Immature natural killer cell (primary cell): ENCODE results near the gene CAMK2B. TPM values are rescaled to one million over a fixed set of nuclear protein-coding genes. Genes with fewer than 3 reads are reported as not detected.

Experiments
- DNase-seq, 3 donors: peaks; one replicate each; pipeline ENCODE4 v3.0.0; 2022; ENCODE audit warnings: mixed read lengths in 1 of 3
- H3K27ac Mint-ChIP-seq, 6 donors: one replicate each; pipeline ENCODE4 v1.8.0; 2020; ENCODE audit warnings: mixed read lengths in 6 of 6, mild to moderate bottlenecking in 5 of 6, inconsistent platforms in 4 of 6, moderate library complexity in 3 of 6
- H3K27me3 Mint-ChIP-seq, 3 donors: one replicate each; pipeline ENCODE4 v1.8.0; 2020 to 2021; ENCODE audit warnings: low read depth in 3 of 3, mild to moderate bottlenecking in 3 of 3, mixed read lengths in 3 of 3, moderate library complexity in 3 of 3, inconsistent platforms in 1 of 3
- H3K36me3 Mint-ChIP-seq, 3 donors: one replicate each; pipeline ENCODE4 v1.8.0; 2020; ENCODE audit warnings: mixed read lengths in 3 of 3, inconsistent platforms in 2 of 3, mild to moderate bottlenecking in 2 of 3
- H3K4me1 Mint-ChIP-seq, 2 donors: one replicate each; pipeline ENCODE4 v1.8.0; 2020; ENCODE audit warnings: inconsistent platforms in 2 of 2, mild to moderate bottlenecking in 2 of 2, mixed read lengths in 2 of 2, moderate library complexity in 1 of 2
- H3K4me3 Mint-ChIP-seq, 5 donors: one replicate each; pipeline ENCODE4 v1.8.0; 2020; ENCODE audit warnings: mild to moderate bottlenecking in 5 of 5, mixed read lengths in 5 of 5, inconsistent platforms in 3 of 5, moderate library complexity in 3 of 5
- H3K9me3 Mint-ChIP-seq, 6 donors: one replicate each; pipeline ENCODE4 v1.8.0; 2020; ENCODE audit warnings: mild to moderate bottlenecking in 6 of 6, mixed read lengths in 6 of 6, inconsistent platforms in 4 of 6, moderate library complexity in 3 of 6
- polyA plus RNA-seq, 3 donors: library from polyadenylated mRNA; unstranded; fragments of 300-500 nt; fragmentation: Illumina TruSeq; gene quantifications; one replicate each; pipeline ENCODE4 v1.2.3, GENCODE V29; 2021

CAMK2B gene
- not detected for polyA plus RNA-seq

- Mint-ChIP-seq H3K36me3 (no peaks in the 10 kb centered on the region), H3K27me3 (peaks cover 11 to 18% (median 16%) of the 10 kb centered on the region in 3 donors), H3K4me3 (peak within 1 kb of the TSS in 4 of 5 donors; percentile 31 to 74 (median 64)), H3K4me1 (peaks cover 0 to 2% of the 10 kb centered on the region in 2 donors), H3K9me3 (peaks cover 0 to 1% (median 0%) of the 10 kb centered on the region in 6 donors), H3K27ac (no peak within 1 kb of the TSS)
- DNase-seq = no peak
Measured at GRCh38 chr7:44325201-44325671, at the start of gene CAMK2B. Gene CAMK2B, minus strand, starts transcription at chr7:44325594. Its CDS starts 173 bp downstream, at chr7:44325421.

DNA sequence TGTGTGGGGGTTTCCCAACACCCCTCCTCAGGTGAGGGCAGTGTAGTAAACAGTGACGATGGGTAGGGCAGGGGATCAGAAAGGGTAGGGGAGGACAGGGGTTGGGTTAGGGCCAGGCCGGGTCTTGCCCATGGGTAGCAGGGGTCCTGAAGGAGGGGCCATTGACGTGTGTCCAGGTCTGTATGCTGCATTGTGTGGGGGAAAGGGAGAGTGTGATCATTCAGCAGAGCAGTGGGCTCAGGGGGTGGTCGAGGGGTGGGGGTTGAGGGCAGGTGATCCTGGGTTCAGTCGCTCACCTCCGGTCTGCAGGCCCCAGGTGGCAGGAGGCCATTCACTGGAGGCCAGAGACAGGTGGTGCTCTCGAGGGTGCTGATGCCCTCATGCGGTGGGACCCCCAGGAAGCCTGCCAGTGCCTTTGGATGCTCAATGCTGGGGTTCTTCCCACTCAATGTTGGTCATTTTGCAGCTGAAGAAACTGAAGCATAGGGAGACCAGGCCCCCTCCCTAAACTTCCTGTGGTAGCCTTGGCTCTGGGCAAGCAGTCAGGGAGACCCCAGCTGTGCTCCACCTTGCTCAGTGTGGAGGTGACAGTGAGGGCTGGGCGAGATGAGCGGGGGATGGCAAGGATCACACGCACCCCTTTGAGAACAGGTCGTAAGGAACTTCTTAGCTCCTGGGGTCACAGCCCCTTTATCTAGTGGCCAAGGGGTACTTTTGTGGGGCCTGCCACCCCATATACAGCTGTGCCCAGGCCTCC is 48.8 kb upstream of the CAMK2B start:
- H3K36me3 Mint-ChIP-seq = no peaks in the 10 kb centered on the region

DNA sequence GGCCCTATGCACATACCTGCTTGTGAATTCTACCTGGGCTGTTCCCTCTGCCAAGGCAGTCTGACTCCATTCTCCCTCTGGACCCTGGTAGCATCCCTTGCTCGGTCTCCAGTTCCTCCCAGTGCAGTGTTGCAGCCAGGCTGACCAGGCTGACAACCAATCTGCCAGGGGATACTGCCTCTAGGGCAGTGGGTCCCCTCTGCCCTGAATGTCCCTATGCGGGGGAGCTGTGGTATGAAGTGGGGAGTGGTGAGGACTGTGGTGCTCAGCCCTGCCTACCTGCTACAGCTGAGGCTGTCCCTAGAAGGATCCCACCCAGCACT is 48.0 kb upstream of the CAMK2B start:
- no peak for DNase-seq
- no peak overlapping the region for H3K27ac Mint-ChIP-seq
- peaks cover 0 to 7% (median 3%) of the 10 kb centered on the region in 6 donors for H3K9me3 Mint-ChIP-seq
- H3K36me3 Mint-ChIP-seq = no peaks in the 10 kb centered on the region
- no peak overlapping the region for H3K4me3 Mint-ChIP-seq
- H3K27me3 Mint-ChIP-seq = peaks cover 5 to 11% (median 5%) of the 10 kb centered on the region in 3 donors
- no peaks in the 10 kb centered on the region for H3K4me1 Mint-ChIP-seq

More for the DNA sequence above, 48.8 kb upstream of the CAMK2B start:
- Mint-ChIP-seq H3K27ac (no peak overlapping the region), H3K4me3 (no peak overlapping the region), H3K27me3 (peaks cover 5 to 11% (median 5%) of the 10 kb centered on the region in 3 donors), H3K4me1 (peaks cover 0 to 4% of the 10 kb centered on the region in 2 donors), H3K9me3 (peaks cover 0 to 3% (median under 1%) of the 10 kb centered on the region in 6 donors)
- no peak for DNase-seq

DNA sequence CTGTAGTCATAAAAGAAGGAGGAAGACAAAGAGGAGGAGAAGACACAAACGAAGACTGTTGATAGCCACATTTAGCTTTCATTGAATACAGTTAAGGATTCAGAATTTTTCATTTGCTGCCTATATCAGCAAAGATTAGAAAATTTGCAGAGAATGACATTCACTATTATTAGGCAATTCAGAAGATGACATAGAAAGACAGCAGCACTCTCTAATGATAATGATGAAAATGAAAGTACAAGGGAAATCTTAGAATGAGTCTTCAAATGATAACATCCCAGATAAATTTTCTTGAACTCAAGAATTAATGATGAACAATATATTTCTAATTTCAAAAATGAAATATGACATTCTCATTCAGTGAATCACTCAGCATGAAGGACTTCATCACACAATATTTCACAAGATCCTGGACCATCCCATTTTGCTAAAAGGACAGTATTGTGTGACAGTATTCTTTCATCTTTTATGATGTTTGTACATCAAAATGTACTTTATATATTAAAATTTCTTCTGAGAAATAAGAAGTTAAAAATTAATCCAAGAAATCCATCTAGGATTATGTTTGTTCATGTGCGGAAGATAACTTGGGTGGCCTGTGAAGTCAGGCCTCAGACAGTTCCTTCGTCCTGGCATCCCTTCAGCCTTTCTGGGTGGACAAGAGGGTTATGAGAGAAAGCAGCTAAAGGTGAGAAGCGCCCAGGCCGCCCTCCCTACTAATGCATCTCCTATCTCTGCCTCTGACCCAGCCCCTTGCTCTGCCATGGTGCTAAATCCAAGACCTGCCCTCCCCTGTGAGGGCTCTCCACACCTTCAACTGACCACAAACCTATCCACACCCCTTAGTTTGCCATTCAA is 47.4 kb upstream of the CAMK2B start:
- no peaks in the 10 kb centered on the region for H3K36me3 Mint-ChIP-seq
- no peak overlapping the region for H3K27ac Mint-ChIP-seq
- peaks cover 5 to 13% (median 5%) of the 10 kb centered on the region in 3 donors for H3K27me3 Mint-ChIP-seq
- H3K4me3 Mint-ChIP-seq = no peak overlapping the region
- no peaks in the 10 kb centered on the region for H3K4me1 Mint-ChIP-seq
- peaks cover 0 to 7% (median 3%) of the 10 kb centered on the region in 6 donors for H3K9me3 Mint-ChIP-seq
- no peak for DNase-seq

GRCh38 chr7:44368885-44369284 is 43.5 kb upstream of the CAMK2B start:
- Mint-ChIP-seq H3K9me3 (peaks cover 0 to 7% (median 3%) of the 10 kb centered on the region in 6 donors), H3K4me3 (no peak overlapping the region), H3K27ac (no peak overlapping the region), H3K4me1 (no peaks in the 10 kb centered on the region), H3K36me3 (no peaks in the 10 kb centered on the region), H3K27me3 (peaks cover 5 to 13% (median 6%) of the 10 kb centered on the region in 3 donors)
- no peak for DNase-seq

GRCh38 chr7:44368455-44368854 is 43.1 kb upstream of the CAMK2B start:
- H3K4me3 Mint-ChIP-seq = no peak overlapping the region
- no peak overlapping the region for H3K27ac Mint-ChIP-seq
- no peaks in the 10 kb centered on the region for H3K4me1 Mint-ChIP-seq
- H3K9me3 Mint-ChIP-seq = peaks cover 0 to 7% (median 3%) of the 10 kb centered on the region in 6 donors
- no peaks in the 10 kb centered on the region for H3K36me3 Mint-ChIP-seq
- DNase-seq = no peak
- peaks cover 5 to 13% (median 9%) of the 10 kb centered on the region in 3 donors for H3K27me3 Mint-ChIP-seq

DNA sequence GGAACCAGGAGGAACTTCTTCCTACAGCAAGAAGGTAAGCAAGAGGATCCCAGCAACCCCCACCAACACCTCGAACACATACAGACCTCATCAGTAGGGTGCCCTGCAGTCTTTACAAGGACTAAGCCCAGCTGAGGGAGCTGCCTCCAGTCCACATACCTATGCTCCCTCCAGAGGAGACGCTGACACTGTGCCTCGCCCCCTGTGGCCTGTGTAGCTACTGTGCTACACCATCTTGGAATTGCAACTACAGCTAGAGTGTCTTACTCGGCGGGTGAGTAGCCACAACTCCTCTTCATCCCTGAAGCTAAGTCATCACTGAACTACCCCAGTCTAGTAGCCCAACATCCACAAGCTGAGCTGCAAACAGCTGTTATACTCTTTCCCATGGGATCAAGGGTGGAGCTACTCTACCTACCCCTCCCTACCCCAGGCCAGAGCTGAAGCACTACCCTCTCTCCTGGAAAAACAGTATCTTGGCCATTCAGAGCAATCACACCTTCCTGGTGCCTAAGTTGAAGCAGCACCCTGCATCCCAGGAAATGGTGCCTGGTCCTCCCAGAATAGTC is 42.2 kb upstream of the CAMK2B start:
- Mint-ChIP-seq H3K27me3 (peaks cover 7 to 18% (median 14%) of the 10 kb centered on the region in 3 donors), H3K9me3 (peaks cover 0 to 7% (median 3%) of the 10 kb centered on the region in 6 donors), H3K4me3 (no peak overlapping the region), H3K36me3 (no peaks in the 10 kb centered on the region), H3K27ac (no peak overlapping the region), H3K4me1 (no peaks in the 10 kb centered on the region)
- DNase-seq = no peak

DNA sequence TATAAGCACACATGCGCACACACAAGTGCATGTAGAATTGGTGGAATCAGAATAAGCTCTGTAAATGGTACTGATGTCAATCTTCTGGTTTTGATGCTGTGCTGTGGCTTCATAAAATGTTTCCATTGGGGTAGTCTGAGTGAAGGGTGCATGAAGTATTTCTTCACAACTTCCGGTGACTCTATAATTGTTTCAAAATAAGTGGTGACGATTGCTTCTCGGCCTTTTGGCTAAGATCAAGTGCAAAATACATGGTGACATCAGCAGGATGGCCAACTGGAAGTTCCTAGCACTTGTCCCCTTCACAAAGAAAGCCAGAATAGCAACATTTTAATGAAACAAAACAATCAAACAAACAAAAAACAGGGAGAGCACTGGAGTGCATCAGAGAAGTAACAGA is 41.6 kb upstream of the CAMK2B start:
- peaks cover 0 to 7% (median 3%) of the 10 kb centered on the region in 6 donors for H3K9me3 Mint-ChIP-seq
- no peak overlapping the region for H3K27ac Mint-ChIP-seq
- H3K4me3 Mint-ChIP-seq = no peak overlapping the region
- peaks cover 7 to 21% (median 18%) of the 10 kb centered on the region in 3 donors for H3K27me3 Mint-ChIP-seq
- no peak for DNase-seq
- H3K4me1 Mint-ChIP-seq = no peaks in the 10 kb centered on the region
- H3K36me3 Mint-ChIP-seq = peaks cover 0 to 4% (median 0%) of the 10 kb centered on the region in 3 donors

DNA sequence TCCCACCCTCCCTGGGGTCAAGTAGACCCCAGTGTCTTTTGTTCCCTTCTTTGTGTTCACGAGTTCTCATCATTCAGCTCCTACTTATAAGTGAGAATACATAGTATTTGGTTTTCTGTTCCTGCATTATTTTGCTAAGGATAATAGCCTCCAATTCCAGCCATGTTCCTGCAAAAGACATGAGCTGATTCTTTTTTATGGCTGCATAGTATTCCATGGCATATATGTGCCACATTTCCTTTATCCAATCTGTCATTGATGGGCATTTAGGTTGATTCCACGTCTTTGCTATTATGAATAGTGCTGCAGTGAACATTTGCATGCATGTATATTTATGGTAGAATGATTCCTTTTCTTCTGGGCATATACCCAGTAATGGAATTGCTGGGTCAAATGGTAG is 28.3 kb upstream of the CAMK2B start:
- Mint-ChIP-seq H3K4me3 (no peak overlapping the region), H3K27me3 (peaks cover 9 to 17% (median 14%) of the 10 kb centered on the region in 3 donors), H3K27ac (no peak overlapping the region), H3K9me3 (peaks cover 0 to 7% (median 1%) of the 10 kb centered on the region in 6 donors), H3K4me1 (no peaks in the 10 kb centered on the region), H3K36me3 (no peaks in the 10 kb centered on the region)
- no peak for DNase-seq

- Mint-ChIP-seq H3K9me3 (peaks cover 0 to 7% (median 0%) of the 10 kb centered on the region in 6 donors), H3K27me3 (peaks cover 3 to 27% (median 7%) of the 10 kb centered on the region in 3 donors), H3K36me3 (no peaks in the 10 kb centered on the region), H3K27ac (no peak overlapping the region), H3K4me1 (no peaks in the 10 kb centered on the region), H3K4me3 (no peak overlapping the region)
- no peak for DNase-seq
Measured at GRCh38 chr7:44348851-44349781, 23.7 kb upstream of the CAMK2B start.

DNA sequence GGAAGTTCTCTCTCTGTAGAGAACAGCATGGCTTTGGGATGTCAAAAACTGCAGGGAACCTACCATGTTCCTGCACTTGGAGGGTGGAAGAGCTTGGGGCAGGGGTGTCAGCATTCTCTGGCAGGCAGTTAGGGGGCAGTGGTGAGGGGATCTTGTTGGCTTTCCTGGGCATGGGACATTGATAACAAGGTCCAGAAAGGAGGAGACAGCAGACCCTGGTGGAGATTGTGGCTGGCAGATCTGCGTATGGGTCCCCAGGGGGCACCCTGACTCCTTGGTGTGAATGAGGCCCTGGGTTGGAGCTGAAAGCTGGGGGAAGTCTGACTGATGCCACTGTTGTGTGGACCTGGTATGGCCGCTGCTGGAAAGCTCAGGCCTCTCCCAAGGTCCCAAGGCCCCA is 22.9 kb upstream of the CAMK2B start:
- peak in 1 of 3 donors; percentile 3 for DNase-seq
- H3K27ac Mint-ChIP-seq = no peak overlapping the region
- H3K36me3 Mint-ChIP-seq = no peaks in the 10 kb centered on the region
- H3K4me1 Mint-ChIP-seq = no peaks in the 10 kb centered on the region
- H3K9me3 Mint-ChIP-seq = peaks cover 0 to 7% (median 0%) of the 10 kb centered on the region in 6 donors
- H3K27me3 Mint-ChIP-seq = peaks cover 3 to 22% (median 3%) of the 10 kb centered on the region in 3 donors
- H3K4me3 Mint-ChIP-seq = no peak overlapping the region

DNA sequence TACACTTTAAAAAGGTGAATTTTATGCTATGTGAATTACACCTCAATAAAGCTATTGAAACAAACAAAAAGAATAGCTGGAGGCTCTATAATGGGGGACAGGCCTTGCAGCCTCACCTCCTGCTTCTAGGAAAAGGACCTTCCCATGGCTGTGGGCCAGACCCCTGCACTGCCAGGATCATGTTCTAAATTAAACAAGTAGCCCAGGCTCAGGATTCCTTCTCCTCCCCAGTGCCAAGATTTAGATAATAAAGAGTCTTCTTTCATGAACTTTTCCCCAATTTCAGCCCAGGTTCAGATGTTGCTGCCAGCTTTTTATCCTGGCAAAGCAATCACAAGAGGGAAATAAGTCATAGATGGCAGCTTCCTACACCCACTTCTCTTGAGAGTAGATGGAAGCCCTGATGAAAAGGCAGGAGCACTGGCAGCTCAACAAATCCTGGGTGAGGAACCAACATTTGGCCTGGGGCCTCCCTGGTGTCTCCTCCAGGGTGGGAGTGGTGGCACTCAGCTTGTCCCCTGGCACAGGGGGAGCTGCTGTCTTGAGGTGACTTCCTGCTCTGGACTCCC is 22.2 kb upstream of the CAMK2B start:
- Mint-ChIP-seq H3K4me1 (no peaks in the 10 kb centered on the region), H3K36me3 (no peaks in the 10 kb centered on the region), H3K27me3 (peaks cover 3 to 22% (median 3%) of the 10 kb centered on the region in 3 donors), H3K4me3 (no peak overlapping the region), H3K27ac (no peak overlapping the region), H3K9me3 (peaks cover 0 to 7% (median 0%) of the 10 kb centered on the region in 6 donors)
- DNase-seq = no peak
